NCI-H2081 (cell line): ENCODE data around the gene CTCF.
"Not testable (repeated sequence)": the region's sequence is repeated elsewhere in the genome, so short reads cannot be mapped to it uniquely, and the experiment has no call there.

ENCODE experiments used
- DNase-seq, 2 experiments: peaks; one replicate each; lab custom pipeline; 2025; lab: John Stamatoyannopoulos, UW

CTCF gene, protein sequence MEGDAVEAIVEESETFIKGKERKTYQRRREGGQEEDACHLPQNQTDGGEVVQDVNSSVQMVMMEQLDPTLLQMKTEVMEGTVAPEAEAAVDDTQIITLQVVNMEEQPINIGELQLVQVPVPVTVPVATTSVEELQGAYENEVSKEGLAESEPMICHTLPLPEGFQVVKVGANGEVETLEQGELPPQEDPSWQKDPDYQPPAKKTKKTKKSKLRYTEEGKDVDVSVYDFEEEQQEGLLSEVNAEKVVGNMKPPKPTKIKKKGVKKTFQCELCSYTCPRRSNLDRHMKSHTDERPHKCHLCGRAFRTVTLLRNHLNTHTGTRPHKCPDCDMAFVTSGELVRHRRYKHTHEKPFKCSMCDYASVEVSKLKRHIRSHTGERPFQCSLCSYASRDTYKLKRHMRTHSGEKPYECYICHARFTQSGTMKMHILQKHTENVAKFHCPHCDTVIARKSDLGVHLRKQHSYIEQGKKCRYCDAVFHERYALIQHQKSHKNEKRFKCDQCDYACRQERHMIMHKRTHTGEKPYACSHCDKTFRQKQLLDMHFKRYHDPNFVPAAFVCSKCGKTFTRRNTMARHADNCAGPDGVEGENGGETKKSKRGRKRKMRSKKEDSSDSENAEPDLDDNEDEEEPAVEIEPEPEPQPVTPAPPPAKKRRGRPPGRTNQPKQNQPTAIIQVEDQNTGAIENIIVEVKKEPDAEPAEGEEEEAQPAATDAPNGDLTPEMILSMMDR

DNA sequence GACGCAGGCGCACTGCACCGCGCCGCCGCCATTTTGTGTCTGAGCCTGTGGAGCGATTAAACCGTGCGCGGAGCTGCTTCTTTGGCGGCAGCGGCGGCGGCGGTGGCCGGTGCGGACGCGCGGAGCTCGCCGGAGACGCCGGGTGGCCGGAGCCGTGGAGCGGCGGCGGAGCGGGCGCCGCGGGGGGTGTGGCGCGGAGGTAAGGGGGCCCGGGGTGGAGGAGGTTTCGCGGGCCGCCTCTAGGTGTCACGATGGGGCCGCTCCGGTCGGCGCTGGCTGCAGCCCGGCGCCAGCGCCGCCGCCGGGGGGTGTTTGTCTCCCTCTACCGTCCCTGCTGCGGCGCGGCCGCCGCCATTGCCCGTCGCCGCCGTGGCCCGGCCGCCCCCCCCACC, at the start of gene CTCF:
Gene CTCF (plus strand): TSS at position 1 of the 392 bp plus-strand sequence. CDS start 48,307 bp downstream, outside the sequence.
- peak; percentile 69 to 79 for DNase-seq

DNA sequence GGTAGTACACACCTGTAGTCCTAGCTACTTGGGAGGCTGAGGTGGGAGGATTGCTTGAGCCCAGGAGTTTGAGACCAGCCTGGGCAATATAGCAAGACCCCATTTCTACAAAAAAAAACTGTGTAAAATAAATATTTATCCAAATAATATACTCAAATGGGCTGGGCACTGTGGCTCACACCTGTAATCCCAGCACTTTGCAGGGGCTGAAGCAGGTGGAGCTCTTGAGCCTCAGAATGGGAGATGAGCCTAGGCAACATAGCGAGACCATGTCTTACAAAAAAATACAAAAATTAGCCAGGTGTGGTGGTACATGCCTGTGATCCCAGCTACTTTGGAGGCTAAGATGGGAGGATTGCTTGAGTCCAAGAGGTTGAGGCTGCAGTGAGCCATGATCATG, 48.4 kb upstream of the CTCF start:
- not testable (repeated sequence) for DNase-seq

DNA sequence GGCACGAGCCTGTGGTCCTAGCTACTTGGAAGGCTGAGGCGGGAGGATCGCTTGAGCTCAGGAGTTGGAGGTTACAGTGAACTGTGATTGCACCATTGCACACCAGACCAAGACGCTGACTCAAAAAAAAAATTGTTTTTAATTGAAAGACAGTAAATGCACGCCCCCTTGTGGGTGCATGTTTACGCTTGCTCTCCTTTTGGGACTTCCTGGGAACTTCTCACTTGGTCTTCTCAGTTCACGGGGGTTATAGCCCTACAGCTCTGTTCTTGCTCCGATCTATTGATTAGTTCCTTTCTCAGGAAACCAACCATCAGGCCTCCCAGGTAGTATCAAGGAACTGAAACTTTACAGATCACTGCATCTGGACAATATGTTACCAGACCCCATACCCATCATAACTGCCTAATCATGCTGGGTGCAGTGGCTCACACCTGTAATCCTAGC, 47.9 kb upstream of the CTCF start:
- peak; percentile 59 to 71 for DNase-seq

DNA sequence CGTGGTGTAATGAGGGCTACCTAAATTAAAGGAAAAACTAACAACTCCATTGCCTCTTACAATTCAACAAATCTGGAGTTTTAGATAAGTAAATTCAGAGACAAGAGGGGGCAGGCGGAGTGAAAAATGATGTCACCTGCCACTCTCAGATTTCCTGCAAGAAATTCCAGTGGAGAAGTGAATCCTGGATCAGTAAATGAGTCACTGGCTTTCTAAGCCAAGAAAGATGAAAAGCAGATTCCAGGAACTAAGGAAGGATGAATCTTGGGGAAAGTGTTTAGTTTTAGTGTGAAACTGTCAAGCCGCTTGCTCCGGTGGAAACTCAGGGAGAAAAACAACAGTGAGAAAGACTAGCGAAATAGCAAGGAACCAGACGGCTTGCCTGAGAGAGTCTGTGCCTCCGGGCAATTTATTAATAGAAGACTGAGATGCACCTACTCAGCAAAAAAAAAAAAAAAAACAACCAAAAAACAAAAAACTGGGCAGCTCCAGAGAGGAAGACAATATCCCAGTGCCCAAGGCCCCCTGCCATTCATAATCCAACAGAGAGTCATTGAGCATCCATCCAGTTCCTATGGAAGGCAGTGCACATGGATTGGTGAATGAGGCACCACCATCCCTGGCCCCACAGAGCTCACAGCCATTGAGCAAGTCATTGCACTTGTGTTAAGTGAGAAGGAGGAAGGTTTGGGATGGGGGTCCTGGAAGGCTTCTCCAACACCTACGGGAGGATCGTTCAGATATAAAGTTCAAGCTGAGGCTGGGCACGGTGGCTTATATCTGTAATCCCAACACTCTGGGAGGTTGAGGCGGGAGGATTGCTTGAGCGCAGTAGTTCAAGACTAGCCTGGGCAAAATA, 45.8 kb upstream of the CTCF start:
- no peak for DNase-seq

DNA sequence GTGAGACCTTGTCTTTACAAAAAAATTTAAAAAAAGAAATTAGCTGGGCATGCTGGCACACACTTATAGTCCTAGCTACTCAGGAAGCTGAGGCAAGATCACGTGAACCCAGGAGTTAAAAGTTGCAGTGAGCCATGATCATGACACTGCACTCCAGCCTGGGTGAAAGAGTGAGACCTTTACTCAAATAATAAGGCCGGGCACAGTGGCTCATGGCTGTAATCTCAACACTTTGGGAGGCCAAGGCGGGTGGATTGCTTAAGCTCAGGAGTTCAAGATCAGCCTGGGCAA, 45.2 kb upstream of the CTCF start:
- DNase-seq = no peak

DNA sequence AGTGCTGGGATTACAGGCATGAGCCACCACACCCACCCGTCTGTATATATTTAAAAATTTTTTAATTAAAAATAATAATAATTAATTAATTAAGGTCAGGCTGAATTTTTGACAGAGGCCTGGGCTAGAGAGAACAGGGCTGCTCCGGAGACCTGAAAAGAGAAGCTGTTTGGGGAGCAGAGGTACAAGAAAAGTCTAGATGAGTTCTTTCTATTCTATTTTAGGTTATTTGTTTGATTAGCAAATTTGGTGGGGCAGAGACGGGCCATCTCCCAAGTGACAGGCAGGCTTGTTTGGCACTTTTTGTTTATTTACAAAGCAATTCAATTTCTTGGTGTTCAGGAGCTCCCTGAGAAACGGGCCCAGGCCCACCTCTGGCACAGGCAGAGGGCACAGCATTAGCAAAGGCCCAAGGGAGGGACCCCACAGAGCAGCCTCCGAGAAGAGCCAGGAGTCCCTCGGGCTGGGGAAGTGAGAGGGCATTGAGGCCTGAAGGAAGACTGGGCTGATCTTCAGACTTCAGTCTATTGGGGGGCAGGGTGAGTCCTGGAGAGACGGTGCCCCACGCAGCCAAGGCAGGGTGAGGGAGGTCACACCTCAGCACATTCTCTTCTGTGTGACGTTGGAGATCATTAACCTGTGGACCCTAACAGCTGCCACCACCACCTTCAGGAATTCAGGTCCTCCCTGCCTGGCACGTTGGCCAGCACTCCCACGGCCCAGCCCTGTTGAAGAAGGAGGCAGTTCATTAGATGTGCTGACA, 44.5 kb upstream of the CTCF start:
- DNase-seq = no peak

DNA sequence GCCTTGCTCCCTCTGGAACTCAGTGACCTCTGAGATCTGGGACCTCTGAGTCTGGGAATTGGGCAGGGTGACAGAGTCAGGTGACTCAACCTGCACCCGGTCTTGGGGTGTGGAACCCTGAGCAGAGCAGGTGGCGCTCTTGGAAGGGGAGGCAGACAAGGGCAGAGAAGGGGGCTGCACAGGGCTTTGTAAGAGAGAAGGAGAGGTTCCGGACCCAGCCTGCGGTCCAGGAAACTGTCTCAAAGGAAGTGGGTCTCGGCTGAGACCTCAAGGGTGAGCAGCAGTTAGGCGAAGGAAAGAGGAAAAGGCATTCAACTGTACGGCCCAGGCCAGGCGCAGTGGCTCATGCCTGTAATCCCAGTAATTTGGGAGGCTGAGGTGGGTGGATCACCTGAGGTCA, 43.6 kb upstream of the CTCF start:
- no peak for DNase-seq

DNA sequence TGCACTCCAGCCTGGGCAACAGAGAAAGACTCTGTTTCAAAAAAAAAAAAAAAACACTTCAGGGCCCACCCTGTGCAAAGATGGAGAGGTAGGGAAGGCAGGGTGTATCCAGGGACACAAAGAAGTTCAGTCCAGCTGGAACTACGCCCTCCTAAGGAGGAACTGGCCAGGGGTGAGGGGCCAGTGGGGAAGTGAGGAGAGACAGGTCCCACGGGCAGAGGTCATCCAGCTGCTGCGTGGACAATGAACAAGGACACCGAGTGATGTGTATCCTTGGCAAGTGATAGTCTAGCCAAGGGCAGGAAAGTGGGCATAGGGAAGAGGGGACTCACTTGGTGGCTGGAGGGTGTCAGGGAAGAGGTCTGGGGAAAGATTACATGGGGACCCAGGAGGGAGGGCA, 43.1 kb upstream of the CTCF start:
- DNase-seq = no peak

DNA sequence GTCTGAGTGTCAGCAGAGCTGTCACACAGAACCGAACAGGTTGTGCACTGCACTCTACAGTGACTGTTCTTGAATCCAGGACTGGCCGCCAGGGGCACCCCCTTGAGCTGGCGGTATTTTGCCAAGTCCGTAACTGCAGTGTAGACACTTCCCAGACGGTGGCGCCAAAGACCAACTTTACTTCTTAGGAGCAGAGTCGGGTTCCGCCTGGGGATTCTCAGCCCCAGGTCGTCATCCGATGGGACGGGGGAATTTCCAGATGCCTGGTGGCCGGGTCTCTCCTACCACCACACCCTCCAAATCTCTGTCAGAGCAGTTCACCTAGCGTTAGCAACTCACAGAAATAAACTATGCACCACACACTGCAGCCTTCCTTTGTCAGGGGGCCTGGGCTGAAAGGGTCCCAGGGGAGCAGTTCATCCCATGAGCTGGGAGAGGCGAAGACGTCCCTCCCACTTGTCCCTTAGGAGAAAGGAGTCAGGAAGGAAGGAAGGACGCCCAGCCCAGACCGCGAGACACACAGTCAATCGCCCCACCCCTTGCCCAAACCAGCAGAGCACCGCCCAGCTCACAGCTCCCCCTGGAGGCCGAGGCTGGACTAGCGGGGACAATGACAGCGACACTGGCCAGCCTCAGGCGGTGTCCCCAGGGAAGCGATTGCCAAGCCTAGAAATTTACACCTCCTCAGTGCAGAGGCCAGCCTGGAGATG, 41.1 kb upstream of the CTCF start:
- peak; percentile 85 to 86 for DNase-seq

DNA sequence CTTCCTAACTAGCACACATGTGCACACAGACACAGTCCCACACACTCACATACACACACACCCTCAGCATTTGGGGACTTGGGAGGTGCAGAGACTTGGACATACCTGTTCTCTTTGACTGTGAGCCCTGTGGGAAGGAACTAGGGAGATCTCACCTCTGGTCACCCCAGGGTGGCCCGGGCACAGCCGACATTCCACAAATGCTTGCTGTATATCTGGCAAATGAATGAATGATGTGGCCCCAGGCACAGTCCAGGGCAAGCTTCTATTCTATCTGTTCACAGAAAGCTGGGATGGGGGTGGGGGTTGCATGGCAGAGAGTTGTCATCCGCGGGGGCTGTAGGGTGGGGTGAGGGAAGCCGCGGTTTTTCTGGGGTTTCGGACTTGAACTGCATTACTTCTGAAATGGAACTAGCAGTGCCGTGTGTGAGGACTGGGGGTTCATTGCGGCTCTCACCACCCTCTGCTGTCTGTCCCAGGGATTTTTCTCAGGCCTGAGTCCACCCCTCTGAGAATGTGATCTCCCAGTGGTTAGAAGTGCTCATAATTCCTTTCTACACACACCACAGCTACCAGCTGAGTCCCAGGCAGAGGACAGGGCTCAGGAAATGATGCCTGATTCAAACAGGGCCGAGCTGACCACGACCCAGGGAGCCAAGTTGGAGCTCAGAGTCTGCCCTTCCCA, 37.0 kb upstream of the CTCF start:
- DNase-seq = no peak

DNA sequence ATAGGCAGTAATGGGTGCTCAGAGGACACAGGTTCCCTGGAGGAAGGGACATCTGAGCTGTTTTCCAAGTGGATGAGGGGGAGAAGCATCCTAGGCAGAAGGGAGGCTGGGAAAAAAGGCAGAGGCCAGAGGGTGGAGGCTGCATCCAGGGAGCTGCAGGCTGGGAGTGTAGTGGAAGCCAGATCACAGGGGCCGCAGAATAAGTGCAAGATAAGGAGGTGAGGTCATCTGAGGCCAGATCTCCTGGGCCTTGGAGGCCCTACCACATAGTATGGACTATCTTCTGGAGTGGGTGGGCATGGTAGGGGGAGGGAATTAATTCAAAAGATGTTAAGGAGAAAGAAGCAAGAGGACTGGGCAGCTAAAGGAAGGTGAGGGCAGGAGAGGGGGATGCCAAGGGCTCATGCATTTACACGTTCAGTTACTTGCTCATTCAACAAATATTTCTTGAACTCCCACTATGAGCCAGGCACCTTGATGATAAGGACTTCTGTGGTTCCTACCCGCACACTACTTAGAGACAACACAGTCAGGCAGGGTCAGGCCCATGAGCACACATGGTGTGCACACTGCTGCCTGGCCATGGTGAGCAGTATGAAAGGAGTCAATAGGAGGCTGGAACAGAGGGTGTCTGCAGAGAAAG, 36.1 kb upstream of the CTCF start:
- no peak for DNase-seq

DNA sequence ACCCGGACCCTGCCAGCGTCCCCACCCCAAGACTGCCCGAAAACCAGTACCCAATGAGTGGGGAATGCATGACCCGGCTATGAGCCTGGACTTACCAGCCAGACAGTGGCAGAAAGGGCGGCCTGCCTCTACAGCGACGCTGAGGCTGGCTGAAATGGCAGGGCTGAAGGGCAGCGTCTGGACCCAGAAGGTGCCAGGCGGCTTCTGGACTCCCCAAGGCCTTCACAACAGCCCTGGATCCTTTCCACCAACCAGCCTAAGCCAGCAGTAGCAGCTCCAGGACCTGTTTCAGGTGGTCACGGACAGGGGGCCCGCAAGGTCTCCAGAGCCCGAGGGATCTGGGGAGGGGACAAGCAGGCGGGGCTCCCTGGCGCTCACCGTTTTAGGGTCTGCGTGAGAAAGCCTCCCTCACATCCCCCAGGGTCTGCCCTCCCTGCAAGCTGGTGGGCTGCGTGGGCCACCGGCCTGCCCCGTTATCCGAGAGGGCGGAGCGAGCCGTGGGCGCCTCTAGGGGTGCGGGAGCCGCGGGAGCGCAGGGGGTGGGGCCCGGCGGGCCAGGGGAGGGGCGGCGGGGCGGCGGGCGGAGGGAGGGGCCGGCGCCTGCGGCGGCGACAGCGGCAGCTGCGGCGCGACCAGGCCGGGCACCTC, 34.0 kb upstream of the CTCF start, which contains the start of gene RIPOR1:
Gene RIPOR1 (plus strand): TSS at position 608 of the 648 bp plus-strand sequence. CDS start 9,618 bp downstream, outside the sequence.
- peak in 1 of 2 experiments; percentile 40 for DNase-seq

DNA sequence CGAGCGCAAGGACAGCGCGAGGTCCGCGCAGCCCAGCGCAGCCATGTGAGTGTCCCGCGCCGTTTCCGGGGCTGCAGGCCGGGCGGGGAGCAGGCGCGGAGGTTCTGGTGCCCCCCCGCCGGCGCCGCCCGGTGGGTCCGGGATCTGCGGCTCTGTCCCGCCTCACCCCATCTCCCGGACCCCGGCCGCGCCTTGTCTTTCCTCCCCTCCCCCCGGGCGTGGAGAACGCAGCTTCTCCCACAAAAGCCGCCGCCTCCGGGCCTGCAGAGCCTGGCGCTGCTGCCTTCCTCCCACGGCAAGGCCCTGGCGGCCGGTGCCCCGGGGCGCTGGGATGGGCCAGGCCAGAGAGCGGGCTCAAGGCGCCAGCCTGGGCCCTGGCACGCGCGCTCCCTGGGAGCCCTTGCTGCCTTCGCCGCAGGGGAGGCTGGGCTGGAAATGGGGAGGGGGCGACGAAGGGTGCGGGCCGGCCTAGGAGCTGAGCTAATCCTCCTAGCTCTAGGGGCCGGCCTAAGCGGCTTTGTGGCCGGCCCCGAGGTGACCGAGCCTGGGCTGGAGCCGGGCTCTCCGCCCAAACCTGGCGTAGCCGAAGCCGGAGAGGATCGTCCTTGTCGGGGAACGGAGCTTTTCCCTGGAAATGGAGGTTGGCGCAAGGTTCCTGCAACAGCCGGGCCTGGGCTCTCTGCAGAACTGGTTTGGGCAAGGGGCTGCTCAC, 33.3 kb upstream of the CTCF start:
- peak; percentile 34 to 51 for DNase-seq

DNA sequence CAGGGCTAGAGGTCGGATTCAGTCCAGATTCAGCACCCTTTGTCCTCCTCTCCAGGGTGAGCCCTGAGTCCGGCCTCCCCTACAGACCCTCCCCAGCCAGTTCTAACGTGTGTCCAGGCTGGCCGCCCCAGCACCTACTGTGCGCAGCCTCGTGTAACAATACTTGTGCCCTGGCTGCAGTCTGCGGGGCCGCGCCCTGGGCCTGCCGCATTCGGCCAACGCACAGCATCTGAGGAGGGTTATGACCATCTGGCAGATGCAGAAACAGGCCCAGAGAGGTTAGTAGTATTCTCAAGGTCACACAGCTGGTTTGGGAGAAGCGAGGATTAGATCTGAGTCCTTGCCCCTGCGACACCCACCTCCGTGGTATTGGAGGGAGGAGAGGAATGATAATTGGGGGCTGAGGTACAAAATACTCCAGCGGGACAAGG, 32.7 kb upstream of the CTCF start:
- no peak for DNase-seq

DNA sequence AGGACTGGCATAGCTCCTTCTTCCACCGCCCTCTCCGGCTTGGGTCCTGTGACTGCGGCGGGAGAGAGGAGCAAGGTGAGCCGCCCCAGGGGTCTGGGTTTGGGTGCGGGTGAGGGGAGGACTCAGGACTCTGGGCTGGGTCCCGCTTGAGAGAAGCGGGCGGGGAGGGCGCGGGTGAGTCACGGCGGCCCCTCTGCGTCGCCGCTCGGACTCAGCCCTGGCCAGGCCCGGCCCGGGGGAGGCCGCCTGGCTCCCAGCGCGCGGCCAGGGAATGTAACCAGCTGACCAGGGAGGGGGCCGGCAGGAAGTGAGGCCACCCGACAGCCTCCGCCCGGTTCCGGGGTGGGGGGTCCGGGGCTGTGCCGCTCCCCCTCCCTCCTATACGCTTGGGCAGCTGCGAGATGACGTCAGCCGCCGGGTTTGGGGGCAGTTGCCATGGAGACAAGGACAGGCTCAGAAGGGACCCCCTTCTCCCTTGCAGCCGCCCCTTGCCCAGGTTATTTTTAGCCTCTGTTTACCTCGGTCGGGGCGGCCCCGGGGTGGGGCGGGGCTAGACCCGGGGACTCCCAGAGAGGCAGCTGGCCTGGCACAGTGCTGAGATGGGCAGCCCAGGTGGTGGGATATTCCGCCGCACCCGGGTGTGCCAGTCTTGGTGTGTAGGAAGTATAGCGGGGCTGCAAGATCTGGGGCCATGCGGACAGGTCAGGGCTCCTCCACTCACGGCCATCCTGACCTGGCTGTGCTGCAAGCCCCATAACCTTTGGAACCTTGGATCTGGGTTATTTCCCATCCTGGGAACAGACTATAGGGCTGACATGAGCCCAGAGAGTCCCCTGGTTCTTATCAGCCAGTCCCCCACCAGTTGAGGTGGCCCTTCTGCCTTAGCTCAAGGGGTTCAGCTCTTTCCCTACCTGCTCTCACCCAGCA, 32.0 kb upstream of the CTCF start:
- peak; percentile 31 to 50 for DNase-seq

DNA sequence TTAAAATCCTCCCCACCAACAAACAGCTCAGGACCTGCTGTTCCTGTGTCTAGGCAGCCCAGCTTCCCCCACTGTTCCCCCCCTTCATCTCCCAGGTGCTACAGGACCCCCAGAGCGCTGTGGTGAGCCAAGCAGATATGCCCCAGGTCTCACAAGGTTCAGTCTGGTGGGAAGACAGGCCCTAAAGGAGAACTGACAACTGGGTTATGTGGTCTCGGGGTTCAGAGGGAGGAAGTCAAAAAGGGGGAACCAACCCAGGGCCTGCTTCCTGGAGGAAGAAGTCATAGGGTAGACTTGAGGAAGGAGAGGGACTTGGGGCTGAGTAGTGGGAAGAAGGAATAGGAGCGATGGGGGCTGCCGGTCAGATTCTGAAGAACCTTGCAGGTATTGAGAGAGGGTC, 31.1 kb upstream of the CTCF start:
- no peak for DNase-seq

DNA sequence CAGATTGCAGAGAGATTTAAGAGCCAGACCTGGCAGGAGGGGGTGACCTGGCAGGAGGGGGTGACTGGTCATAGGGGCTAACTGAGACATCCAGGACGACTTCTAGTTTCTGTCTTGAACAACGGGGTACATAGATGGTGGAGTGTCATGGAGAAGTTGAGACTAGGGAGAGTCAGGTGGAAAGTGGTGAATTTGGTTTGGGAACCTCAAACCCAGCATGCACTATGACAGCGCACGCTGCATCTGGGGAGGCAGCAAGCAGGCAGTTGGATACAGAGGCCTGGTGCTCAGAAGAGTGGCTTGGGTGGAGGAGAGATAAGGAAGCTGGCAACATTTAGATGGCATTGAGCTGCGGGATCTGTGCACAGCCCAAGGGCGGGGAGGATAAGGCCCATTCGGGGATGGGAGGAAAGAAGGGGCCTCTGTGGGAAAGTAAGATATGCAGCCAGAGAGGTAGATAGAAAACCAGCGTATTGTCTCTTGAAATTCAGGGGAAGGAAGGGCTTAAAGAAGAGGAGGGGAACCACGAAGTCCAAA, 29.2 kb upstream of the CTCF start:
- DNase-seq = no peak
